HG03135 (cell line): ENCODE measurements around the gene EXD2.
"Not testable (repeated sequence)": the region's sequence is repeated elsewhere in the genome, so short reads cannot be mapped to it uniquely, and the experiment has no call there.

Source experiments
- ATAC-seq: cut with Tn5 transposase; IDR thresholded peaks from one replicate; pipeline ENCODE4 v1.9.1; 2021; ENCODE audit warnings: mild to moderate bottlenecking, moderate library complexity; ENCODE audit not compliant: unreplicated experiment

Gene EXD2

GRCh38 chr14:69274321-69274720 lies 83.0 kb downstream of the EXD2 start:
- no peak for ATAC-seq

GRCh38 chr14:69275331-69275730 lies 84.0 kb downstream of the EXD2 start:
- ATAC-seq: no peak

- not testable (repeated sequence) for ATAC-seq
Measured at GRCh38 chr14:69277356-69277755, 86.1 kb downstream of the EXD2 start.

GRCh38 chr14:69280746-69281291 lies 89.5 kb downstream of the EXD2 start:
- no peak for ATAC-seq

- no peak for ATAC-seq
Measured at GRCh38 chr14:69281450-69282169, 90.3 kb downstream of the EXD2 start.

GRCh38 chr14:69282448-69282847 lies 91.2 kb downstream of the EXD2 start:
- no peak for ATAC-seq

GRCh38 chr14:69284170-69284569 lies 92.9 kb downstream of the EXD2 start:
- ATAC-seq: no peak

- ATAC-seq: no peak
Measured at GRCh38 chr14:69285661-69286255, 94.5 kb downstream of the EXD2 start.

GRCh38 chr14:69287098-69288010 lies 96.1 kb downstream of the EXD2 start:
- no peak for ATAC-seq

GRCh38 chr14:69288011-69288771 lies 96.9 kb downstream of the EXD2 start:
- no peak for ATAC-seq

GRCh38 chr14:69288956-69289705 lies 97.8 kb downstream of the EXD2 start:
- no peak for ATAC-seq

GRCh38 chr14:69289811-69290520 lies 98.7 kb downstream of the EXD2 start:
- no peak for ATAC-seq

- not testable (repeated sequence) for ATAC-seq
Measured at GRCh38 chr14:69290881-69291280, 99.6 kb downstream of the EXD2 start.

GRCh38 chr14:69291396-69291795 lies 100.1 kb downstream of the EXD2 start:
- ATAC-seq: no peak

- ATAC-seq: no peak
Measured at GRCh38 chr14:69291891-69292561, 100.7 kb downstream of the EXD2 start.
